ENCODE data around the gene SCN5A. TPM values are rescaled to one million over a fixed set of nuclear protein-coding genes. Genes with fewer than 3 reads are reported as not detected.
A peak's percentile ranks its signal among the peaks of the same experiment; 100 is the strongest.

The SCN5A gene
- total RNA-seq, 2 experiments from 2014 or later = not detected

- no peaks in the 10 kb centered on the region for H3K27me3 Mint-ChIP-seq
- ChIA-PET CTCF (no interaction called here), POLR2A (no interaction called here)
- H3K4me1 Mint-ChIP-seq = no peaks in the 10 kb centered on the region
- H3K9me3 Mint-ChIP-seq = no peaks in the 10 kb centered on the region
- H3K27ac Mint-ChIP-seq = no peak overlapping the region
- DNase-seq = peak; percentile 1
- no peak overlapping the region for H3K4me3 Mint-ChIP-seq
- no peaks in the 10 kb centered on the region for H3K36me3 Mint-ChIP-seq (ENCODE audit: low read depth)
Observed at GRCh38 chr3:38582941-38583645, 66.4 kb downstream of the SCN5A start.

- ChIA-PET POLR2A (no interaction called here), CTCF (no interaction called here)
- Mint-ChIP-seq H3K36me3 (ENCODE audit: low read depth) (no peaks in the 10 kb centered on the region), H3K9me3 (no peaks in the 10 kb centered on the region), H3K4me1 (no peaks in the 10 kb centered on the region), H3K27me3 (no peaks in the 10 kb centered on the region), H3K27ac (no peak overlapping the region), H3K4me3 (no peak overlapping the region)
- DNase-seq = no peak
Observed at GRCh38 chr3:38582316-38582715, 67.2 kb downstream of the SCN5A start.

GRCh38 chr3:38581774-38582173 is 67.7 kb downstream of the SCN5A start:
- no peak overlapping the region for H3K27ac Mint-ChIP-seq
- H3K27me3 Mint-ChIP-seq = no peaks in the 10 kb centered on the region
- no peaks in the 10 kb centered on the region for H3K4me1 Mint-ChIP-seq
- H3K9me3 Mint-ChIP-seq = no peaks in the 10 kb centered on the region
- ChIA-PET POLR2A (no interaction called here), CTCF (no interaction called here)
- peak; percentile 3 for DNase-seq
- no peaks in the 10 kb centered on the region for H3K36me3 Mint-ChIP-seq (ENCODE audit: low read depth)
- H3K4me3 Mint-ChIP-seq = no peak overlapping the region

GRCh38 chr3:38580450-38581382 is 68.8 kb downstream of the SCN5A start:
- Mint-ChIP-seq H3K4me1 (no peaks in the 10 kb centered on the region), H3K9me3 (no peaks in the 10 kb centered on the region), H3K4me3 (no peak overlapping the region), H3K27ac (no peak overlapping the region), H3K27me3 (no peaks in the 10 kb centered on the region), H3K36me3 (ENCODE audit: low read depth) (no peaks in the 10 kb centered on the region)
- ChIA-PET POLR2A (no interaction called here), CTCF (no interaction called here)
- DNase-seq = peak; percentile 1

- Mint-ChIP-seq H3K27ac (no peak overlapping the region), H3K36me3 (ENCODE audit: low read depth) (no peaks in the 10 kb centered on the region), H3K4me1 (no peaks in the 10 kb centered on the region), H3K4me3 (no peak overlapping the region), H3K27me3 (no peaks in the 10 kb centered on the region), H3K9me3 (no peaks in the 10 kb centered on the region)
- ChIA-PET POLR2A (no interaction called here), CTCF (no interaction called here)
- DNase-seq = peak; percentile 3
Observed at GRCh38 chr3:38579551-38580449, 69.7 kb downstream of the SCN5A start.

GRCh38 chr3:38579141-38579540 is 70.3 kb downstream of the SCN5A start:
- Mint-ChIP-seq H3K4me1 (no peaks in the 10 kb centered on the region), H3K4me3 (no peak overlapping the region), H3K27me3 (no peaks in the 10 kb centered on the region), H3K36me3 (ENCODE audit: low read depth) (no peaks in the 10 kb centered on the region), H3K9me3 (no peaks in the 10 kb centered on the region), H3K27ac (no peak overlapping the region)
- POLR2A ChIA-PET = no interaction called here
- CTCF ChIA-PET = no interaction called here
- DNase-seq = peak; percentile 2

- Mint-ChIP-seq H3K9me3 (no peaks in the 10 kb centered on the region), H3K4me1 (no peaks in the 10 kb centered on the region), H3K4me3 (no peak overlapping the region), H3K27me3 (no peaks in the 10 kb centered on the region), H3K36me3 (ENCODE audit: low read depth) (no peaks in the 10 kb centered on the region), H3K27ac (no peak overlapping the region)
- POLR2A ChIA-PET = no interaction called here
- peak; percentile 3 for DNase-seq
- CTCF ChIA-PET = no interaction called here
Observed at GRCh38 chr3:38578551-38578950, 70.9 kb downstream of the SCN5A start.

GRCh38 chr3:38578081-38578475 is 71.4 kb downstream of the SCN5A start:
- peak; percentile 2 for DNase-seq
- Mint-ChIP-seq H3K27ac (no peak overlapping the region), H3K4me1 (no peaks in the 10 kb centered on the region), H3K27me3 (no peaks in the 10 kb centered on the region), H3K4me3 (no peak overlapping the region), H3K9me3 (no peaks in the 10 kb centered on the region), H3K36me3 (ENCODE audit: low read depth) (no peaks in the 10 kb centered on the region)
- POLR2A ChIA-PET = no interaction called here
- CTCF ChIA-PET = no interaction called here

GRCh38 chr3:38577371-38578080 is 72.0 kb downstream of the SCN5A start:
- no peaks in the 10 kb centered on the region for H3K36me3 Mint-ChIP-seq (ENCODE audit: low read depth)
- no peak overlapping the region for H3K4me3 Mint-ChIP-seq
- no peak overlapping the region for H3K27ac Mint-ChIP-seq
- H3K4me1 Mint-ChIP-seq = no peaks in the 10 kb centered on the region
- ChIA-PET POLR2A (no interaction called here), CTCF (interaction anchor here (0.6 kb wide), 1 partner anchor 788 kb away, joined by 3 read pairs; no protein-coding TSS in a partner anchor)
- no peaks in the 10 kb centered on the region for H3K9me3 Mint-ChIP-seq
- no peaks in the 10 kb centered on the region for H3K27me3 Mint-ChIP-seq
- DNase-seq = peak; percentile 3

- CTCF ChIA-PET = interaction anchor here (0.6 kb wide), 1 partner anchor 789 kb away, joined by 3 read pairs; no protein-coding TSS in a partner anchor
- DNase-seq = peak; percentile 4
- Mint-ChIP-seq H3K27ac (no peak overlapping the region), H3K4me3 (no peak overlapping the region), H3K9me3 (no peaks in the 10 kb centered on the region), H3K36me3 (ENCODE audit: low read depth) (no peaks in the 10 kb centered on the region), H3K27me3 (no peaks in the 10 kb centered on the region), H3K4me1 (no peaks in the 10 kb centered on the region)
- POLR2A ChIA-PET = no interaction called here
Observed at GRCh38 chr3:38576526-38577370, 72.7 kb downstream of the SCN5A start.

GRCh38 chr3:38576131-38576525 is 73.4 kb downstream of the SCN5A start:
- Mint-ChIP-seq H3K4me1 (no peaks in the 10 kb centered on the region), H3K36me3 (ENCODE audit: low read depth) (no peaks in the 10 kb centered on the region), H3K9me3 (no peaks in the 10 kb centered on the region), H3K4me3 (no peak overlapping the region), H3K27ac (no peak overlapping the region), H3K27me3 (no peaks in the 10 kb centered on the region)
- DNase-seq = no peak
- ChIA-PET CTCF (no interaction called here), POLR2A (no interaction called here)
